ENCODE data around the gene C22orf39.

C22orf39 gene

GRCh38 chr22:19412478-19412877 is 35.0 kb downstream of the C22orf39 start:
- Histone ChIP-seq H3K4me1 (peaks cover 3% of the 10 kb centered on the region), H3K4me2 (ENCODE audit: low read length) (no peak overlapping the region), H3K79me2 (peaks cover 18% of the 10 kb centered on the region), H3K27me3 (ENCODE audit: control insufficient read depth, insufficient read depth, low read length) (no peaks in the 10 kb centered on the region), H2AFZ (no peak overlapping the region), H3K9me3 (ENCODE audit: control insufficient read depth, low read length) (no peaks in the 10 kb centered on the region), H3K9ac (no peak overlapping the region), H3K27ac (no peak overlapping the region), H3K4me3 (ENCODE audit: low read depth, low read length) (no peak overlapping the region), H3K36me3 (ENCODE audit: control insufficient read depth, insufficient read depth, low read length) (no peaks in the 10 kb centered on the region)
- TF ChIP-seq, protein P1, sequence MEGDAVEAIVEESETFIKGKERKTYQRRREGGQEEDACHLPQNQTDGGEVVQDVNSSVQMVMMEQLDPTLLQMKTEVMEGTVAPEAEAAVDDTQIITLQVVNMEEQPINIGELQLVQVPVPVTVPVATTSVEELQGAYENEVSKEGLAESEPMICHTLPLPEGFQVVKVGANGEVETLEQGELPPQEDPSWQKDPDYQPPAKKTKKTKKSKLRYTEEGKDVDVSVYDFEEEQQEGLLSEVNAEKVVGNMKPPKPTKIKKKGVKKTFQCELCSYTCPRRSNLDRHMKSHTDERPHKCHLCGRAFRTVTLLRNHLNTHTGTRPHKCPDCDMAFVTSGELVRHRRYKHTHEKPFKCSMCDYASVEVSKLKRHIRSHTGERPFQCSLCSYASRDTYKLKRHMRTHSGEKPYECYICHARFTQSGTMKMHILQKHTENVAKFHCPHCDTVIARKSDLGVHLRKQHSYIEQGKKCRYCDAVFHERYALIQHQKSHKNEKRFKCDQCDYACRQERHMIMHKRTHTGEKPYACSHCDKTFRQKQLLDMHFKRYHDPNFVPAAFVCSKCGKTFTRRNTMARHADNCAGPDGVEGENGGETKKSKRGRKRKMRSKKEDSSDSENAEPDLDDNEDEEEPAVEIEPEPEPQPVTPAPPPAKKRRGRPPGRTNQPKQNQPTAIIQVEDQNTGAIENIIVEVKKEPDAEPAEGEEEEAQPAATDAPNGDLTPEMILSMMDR (IDR thresholded peaks at IDR 0.05): no peak

DNA sequence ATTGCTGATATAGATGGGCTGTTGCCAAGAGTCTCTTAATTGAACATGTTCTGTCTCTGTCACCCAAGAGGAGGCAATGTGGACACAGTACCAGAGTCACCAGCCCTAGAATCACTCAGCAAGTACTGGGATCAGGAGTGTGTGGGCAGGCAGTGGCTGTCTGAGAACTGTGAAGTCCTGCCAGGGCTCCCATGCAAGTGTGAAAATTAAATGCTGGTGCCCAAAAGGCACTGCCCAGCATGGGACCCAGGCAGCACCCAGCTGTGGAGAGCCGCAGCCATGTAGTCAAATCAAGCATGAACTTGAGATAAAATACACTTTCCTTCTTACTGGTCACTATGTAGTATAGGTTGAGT is 35.8 kb downstream of the C22orf39 start:
- TF ChIP-seq, protein P1 (IDR thresholded peaks at IDR 0.05): no peak
- Histone ChIP-seq H3K9ac (no peak overlapping the region), H3K9me3 (ENCODE audit: control insufficient read depth, low read length) (no peaks in the 10 kb centered on the region), H3K4me1 (peaks cover 3% of the 10 kb centered on the region), H3K36me3 (ENCODE audit: control insufficient read depth, insufficient read depth, low read length) (no peaks in the 10 kb centered on the region), H3K4me2 (ENCODE audit: low read length) (no peak overlapping the region), H3K79me2 (peaks cover 14% of the 10 kb centered on the region), H3K4me3 (ENCODE audit: low read depth, low read length) (no peak overlapping the region), H2AFZ (no peak overlapping the region), H3K27me3 (ENCODE audit: control insufficient read depth, insufficient read depth, low read length) (no peaks in the 10 kb centered on the region), H3K27ac (no peak overlapping the region)

- Histone ChIP-seq H2AFZ (no peak overlapping the region), H3K27ac (no peak overlapping the region), H3K4me2 (ENCODE audit: low read length) (no peak overlapping the region), H3K27me3 (ENCODE audit: control insufficient read depth, insufficient read depth, low read length) (no peaks in the 10 kb centered on the region), H3K4me3 (ENCODE audit: low read depth, low read length) (no peak overlapping the region), H3K9me3 (ENCODE audit: control insufficient read depth, low read length) (no peaks in the 10 kb centered on the region), H3K4me1 (peaks cover 3% of the 10 kb centered on the region), H3K79me2 (peaks cover 8% of the 10 kb centered on the region), H3K9ac (no peak overlapping the region), H3K36me3 (ENCODE audit: control insufficient read depth, insufficient read depth, low read length) (no peaks in the 10 kb centered on the region)
- TF ChIP-seq, protein P1 (IDR thresholded peaks at IDR 0.05): no peak
These were observed 36.4 kb downstream of the C22orf39 start for GRCh38 chr22:19410941-19411689.

DNA sequence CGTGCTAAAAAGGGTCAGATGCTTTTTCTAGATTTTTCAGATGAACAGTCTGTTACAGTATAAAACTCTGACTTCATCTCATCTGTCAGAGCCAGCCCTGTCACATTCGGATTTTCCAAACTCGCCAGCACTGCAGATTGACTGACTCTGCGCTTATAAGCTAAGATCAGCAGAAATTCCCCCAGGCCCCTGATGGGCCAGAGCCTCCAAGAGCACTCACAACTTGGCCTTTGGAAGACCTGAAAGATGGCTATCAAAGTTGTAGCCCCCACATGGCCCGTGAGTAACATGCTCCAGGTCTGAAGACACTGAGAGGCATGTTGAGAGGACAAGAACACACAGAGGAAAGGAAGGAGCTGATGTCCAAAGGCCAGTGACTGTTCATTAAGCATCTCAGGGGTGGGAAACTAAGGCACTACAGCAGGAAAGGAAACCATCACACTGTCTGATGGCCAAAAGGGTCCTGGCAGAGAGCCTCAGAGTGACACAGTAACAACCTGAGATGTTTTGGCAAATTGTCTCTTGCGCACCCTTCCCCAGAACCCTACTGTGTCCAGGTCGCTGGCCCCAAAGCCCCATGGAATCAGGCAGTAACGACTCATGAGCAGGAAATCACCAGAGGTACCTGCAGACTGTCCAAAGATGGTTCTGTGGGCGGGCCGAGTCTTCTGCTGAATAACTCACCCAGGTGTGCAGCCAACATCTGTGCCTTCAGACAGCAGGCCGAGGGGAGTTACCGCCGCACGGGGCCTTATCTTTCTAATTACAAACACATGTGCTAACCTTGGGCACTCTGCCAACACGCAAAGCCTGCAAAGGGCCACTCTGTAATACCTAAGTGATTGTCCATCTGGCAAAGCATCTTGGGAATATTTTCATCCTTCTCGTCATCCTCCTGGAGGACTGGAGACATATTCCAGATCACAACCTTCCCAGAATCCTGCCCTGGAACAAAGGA is 39.6 kb downstream of the C22orf39 start:
- Histone ChIP-seq H3K79me2 (no peaks in the 10 kb centered on the region), H3K27ac (peak overlapping the region; percentile 76), H3K4me3 (ENCODE audit: low read depth, low read length) (peak overlapping the region; percentile 24), H3K9me3 (ENCODE audit: control insufficient read depth, low read length) (no peaks in the 10 kb centered on the region), H3K36me3 (ENCODE audit: control insufficient read depth, insufficient read depth, low read length) (no peaks in the 10 kb centered on the region), H3K4me1 (peaks cover 3% of the 10 kb centered on the region), H3K4me2 (ENCODE audit: low read length) (peak overlapping the region; percentile 58), H3K9ac (no peak overlapping the region), H2AFZ (no peak overlapping the region), H3K27me3 (ENCODE audit: control insufficient read depth, insufficient read depth, low read length) (no peaks in the 10 kb centered on the region)
- TF ChIP-seq, protein P1 (IDR thresholded peaks at IDR 0.05): no peak
